ENCODE measurements around the gene SULT2B1. TPM values are rescaled to one million over a fixed set of nuclear protein-coding genes. Genes with fewer than 3 reads are reported as not detected.

The SULT2B1 gene
- total RNA-seq, 2 donors from 2014 or later = not detected

DNA sequence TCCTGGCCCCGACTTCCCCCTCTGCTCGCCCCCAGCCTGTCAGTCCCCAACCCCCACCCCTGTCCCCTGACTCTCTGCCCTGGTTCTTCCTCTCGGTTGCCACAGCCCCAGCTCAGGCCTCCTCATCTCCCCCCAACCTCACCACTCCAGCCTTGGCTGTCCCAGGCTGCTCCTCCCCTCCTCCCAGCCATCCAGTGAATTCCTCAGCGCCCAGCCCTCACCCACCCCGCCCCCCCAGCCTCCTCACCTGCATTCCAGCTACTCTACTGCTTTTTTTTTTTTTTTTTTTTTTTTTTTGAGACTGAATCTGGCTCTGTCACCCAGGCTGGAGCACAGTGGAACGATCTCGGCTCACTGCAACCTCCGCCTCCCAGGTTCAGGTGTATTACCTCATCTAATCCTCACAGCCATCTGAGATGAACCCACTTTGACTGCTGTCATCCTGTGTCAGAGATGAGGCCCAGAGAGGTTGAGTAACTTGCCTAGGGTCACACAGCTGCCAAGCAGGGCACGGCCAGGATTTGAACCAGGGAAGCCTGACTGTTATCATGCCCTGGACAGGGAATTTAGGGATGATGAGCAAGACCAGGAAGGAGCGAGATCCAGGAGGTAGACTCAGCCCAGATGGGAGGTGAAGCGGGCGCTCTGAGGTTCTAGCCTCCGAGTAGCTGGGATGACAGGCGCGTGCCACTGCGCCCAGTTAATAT is 2.6 kb downstream of the SULT2B1 start:
- DNase-seq (ENCODE audit: low spot score) (no peak), ATAC-seq (ENCODE audit: insufficient number of reproducible peaks, low FRiP score, low read depth) (no peak)
- H3K27me3 ChIP-seq (replicated peaks; ENCODE audit: insufficient read depth) = no peaks in the 10 kb centered on the region
- no peak overlapping the region for H3K4me3 ChIP-seq
- no peaks in the 10 kb centered on the region for H3K9me3 ChIP-seq
- no peaks in the 10 kb centered on the region for H3K36me3 ChIP-seq
- TF ChIP-seq, protein P1, sequence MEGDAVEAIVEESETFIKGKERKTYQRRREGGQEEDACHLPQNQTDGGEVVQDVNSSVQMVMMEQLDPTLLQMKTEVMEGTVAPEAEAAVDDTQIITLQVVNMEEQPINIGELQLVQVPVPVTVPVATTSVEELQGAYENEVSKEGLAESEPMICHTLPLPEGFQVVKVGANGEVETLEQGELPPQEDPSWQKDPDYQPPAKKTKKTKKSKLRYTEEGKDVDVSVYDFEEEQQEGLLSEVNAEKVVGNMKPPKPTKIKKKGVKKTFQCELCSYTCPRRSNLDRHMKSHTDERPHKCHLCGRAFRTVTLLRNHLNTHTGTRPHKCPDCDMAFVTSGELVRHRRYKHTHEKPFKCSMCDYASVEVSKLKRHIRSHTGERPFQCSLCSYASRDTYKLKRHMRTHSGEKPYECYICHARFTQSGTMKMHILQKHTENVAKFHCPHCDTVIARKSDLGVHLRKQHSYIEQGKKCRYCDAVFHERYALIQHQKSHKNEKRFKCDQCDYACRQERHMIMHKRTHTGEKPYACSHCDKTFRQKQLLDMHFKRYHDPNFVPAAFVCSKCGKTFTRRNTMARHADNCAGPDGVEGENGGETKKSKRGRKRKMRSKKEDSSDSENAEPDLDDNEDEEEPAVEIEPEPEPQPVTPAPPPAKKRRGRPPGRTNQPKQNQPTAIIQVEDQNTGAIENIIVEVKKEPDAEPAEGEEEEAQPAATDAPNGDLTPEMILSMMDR (IDR thresholded peaks at IDR 0.05) = no peak
- no peaks in the 10 kb centered on the region for H3K4me1 ChIP-seq (ENCODE audit: control insufficient read depth in 1 of 2, low read depth in 2 of 2)
- no peak overlapping the region for H3K27ac ChIP-seq

DNA sequence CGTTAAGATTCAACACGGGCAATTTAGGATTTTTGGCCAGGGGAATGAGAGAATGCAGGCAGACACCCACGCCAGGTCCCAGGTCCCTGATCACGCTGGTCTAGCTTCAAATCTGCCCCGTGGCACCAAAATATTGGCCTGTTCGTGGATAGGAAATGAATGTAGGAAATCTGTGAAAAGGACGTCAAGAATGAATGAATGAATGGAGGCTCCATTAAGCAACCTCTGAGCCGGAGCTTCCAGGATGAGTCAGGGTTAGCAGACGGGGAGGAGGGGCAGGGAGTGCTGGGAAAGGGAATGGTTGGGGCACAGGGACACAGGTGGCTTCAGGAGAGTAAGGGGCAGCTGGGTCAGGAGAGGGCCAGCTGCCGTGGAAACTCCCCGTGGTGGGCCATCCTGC is 4.2 kb downstream of the SULT2B1 start:
- Histone ChIP-seq H3K27me3 (replicated peaks; ENCODE audit: insufficient read depth) (no peaks in the 10 kb centered on the region), H3K27ac (no peak overlapping the region), H3K4me1 (ENCODE audit: control insufficient read depth in 1 of 2, low read depth in 2 of 2) (no peaks in the 10 kb centered on the region), H3K9me3 (no peaks in the 10 kb centered on the region), H3K36me3 (no peaks in the 10 kb centered on the region), H3K4me3 (no peak overlapping the region)
- TF ChIP-seq, protein P1 (IDR thresholded peaks at IDR 0.05) = no peak
- no peak for DNase-seq (ENCODE audit: low spot score)
- no peak for ATAC-seq (ENCODE audit: insufficient number of reproducible peaks, low FRiP score, low read depth)

DNA sequence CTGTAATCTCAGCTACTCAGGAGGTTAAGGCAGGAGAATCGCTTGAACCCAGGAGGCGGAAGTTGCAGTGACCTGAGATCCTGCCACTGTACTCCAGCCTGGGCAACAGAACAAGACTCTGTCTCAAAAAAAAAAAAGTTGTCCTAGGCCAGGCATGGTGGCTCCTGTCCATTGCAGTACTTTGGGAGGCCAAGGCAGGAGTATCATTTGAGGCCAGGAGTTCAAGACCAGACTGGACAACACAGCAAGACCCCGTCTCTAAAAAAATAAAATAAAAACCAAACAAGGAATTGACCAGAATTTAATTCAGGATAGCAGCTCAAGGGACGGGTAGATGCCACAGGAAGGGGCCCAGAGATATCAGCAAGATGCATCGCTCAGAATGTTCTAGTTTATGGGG is 4.9 kb downstream of the SULT2B1 start:
- H3K36me3 ChIP-seq = no peaks in the 10 kb centered on the region
- DNase-seq (ENCODE audit: low spot score) (no peak), ATAC-seq (ENCODE audit: insufficient number of reproducible peaks, low FRiP score, low read depth) (no peak)
- H3K4me1 ChIP-seq (ENCODE audit: control insufficient read depth in 1 of 2, low read depth in 2 of 2) = no peaks in the 10 kb centered on the region
- TF ChIP-seq, protein P1 (IDR thresholded peaks at IDR 0.05) = no peak
- H3K9me3 ChIP-seq = no peaks in the 10 kb centered on the region
- H3K27ac ChIP-seq = no peak overlapping the region
- no peak overlapping the region for H3K4me3 ChIP-seq
- H3K27me3 ChIP-seq (replicated peaks; ENCODE audit: insufficient read depth) = no peaks in the 10 kb centered on the region

DNA sequence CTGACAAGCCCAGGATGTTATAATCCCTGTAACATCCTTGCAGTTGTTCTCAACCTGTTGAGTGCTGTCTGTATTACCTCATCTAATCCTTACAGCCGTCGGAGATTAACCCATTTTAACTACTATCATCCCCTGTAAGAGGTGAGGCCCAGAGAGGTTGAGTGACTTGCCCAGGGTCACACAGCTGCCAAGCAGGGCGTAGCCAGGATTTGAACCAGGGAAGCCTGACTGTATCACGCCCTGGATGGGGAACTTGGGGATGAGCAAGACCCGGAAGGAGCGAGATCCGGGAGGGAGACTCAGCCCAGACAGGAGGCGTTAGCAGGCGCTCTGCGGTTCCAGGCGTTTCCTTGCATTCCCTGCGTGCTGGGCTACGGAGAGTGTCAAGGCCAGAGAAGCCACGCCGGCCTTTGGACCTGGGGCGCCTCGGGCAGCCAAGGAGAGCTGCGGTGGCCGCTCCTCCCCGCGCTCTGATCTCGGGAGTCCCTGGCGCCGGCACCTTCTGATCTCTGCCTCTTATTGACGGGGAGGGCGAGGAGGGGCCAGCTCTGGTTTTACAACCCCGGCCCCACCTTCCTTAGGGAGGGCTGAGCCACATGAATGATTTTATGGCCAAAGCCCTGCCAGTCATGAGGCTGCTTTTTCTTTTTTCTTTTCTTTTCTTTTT is 6.2 kb downstream of the SULT2B1 start:
- Histone ChIP-seq H3K36me3 (no peaks in the 10 kb centered on the region), H3K9me3 (no peaks in the 10 kb centered on the region), H3K27me3 (replicated peaks; ENCODE audit: insufficient read depth) (no peaks in the 10 kb centered on the region), H3K4me3 (peak overlapping the region; percentile 28), H3K27ac (no peak overlapping the region), H3K4me1 (ENCODE audit: control insufficient read depth in 1 of 2, low read depth in 2 of 2) (no peaks in the 10 kb centered on the region)
- no peak for DNase-seq (ENCODE audit: low spot score)
- TF ChIP-seq, protein P1 (IDR thresholded peaks at IDR 0.05) = no peak
- ATAC-seq (ENCODE audit: insufficient number of reproducible peaks, low FRiP score, low read depth) = no peak

DNA sequence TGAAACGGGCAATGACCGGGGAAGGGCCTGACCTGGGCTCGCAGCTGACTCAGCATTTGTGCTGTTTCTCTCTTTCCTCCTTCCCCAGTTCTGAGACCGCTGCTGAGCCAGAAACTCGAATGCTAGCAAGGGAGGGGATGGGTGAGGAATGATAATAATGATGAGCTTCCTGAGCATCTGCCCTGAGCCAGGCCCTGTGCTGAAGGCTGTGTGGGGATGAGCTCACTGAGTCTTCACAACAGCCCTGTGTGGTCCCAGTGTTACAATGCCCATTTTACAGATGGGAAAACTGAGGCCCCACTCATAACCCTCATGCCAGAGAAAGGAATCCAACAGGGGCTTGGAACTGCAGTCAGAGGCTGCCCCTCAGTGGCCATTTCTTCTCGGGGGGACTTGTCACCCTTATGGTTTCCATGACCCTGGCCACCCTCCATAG is 8.1 kb downstream of the SULT2B1 start:
- Histone ChIP-seq H3K36me3 (no peaks in the 10 kb centered on the region), H3K27me3 (replicated peaks; ENCODE audit: insufficient read depth) (no peaks in the 10 kb centered on the region), H3K27ac (no peak overlapping the region), H3K9me3 (no peaks in the 10 kb centered on the region), H3K4me3 (no peak overlapping the region), H3K4me1 (ENCODE audit: control insufficient read depth in 1 of 2, low read depth in 2 of 2) (no peaks in the 10 kb centered on the region)
- ATAC-seq (ENCODE audit: insufficient number of reproducible peaks, low FRiP score, low read depth) (no peak), DNase-seq (ENCODE audit: low spot score) (no peak)
- TF ChIP-seq, protein P1 (IDR thresholded peaks at IDR 0.05) = no peak
